Natural killer cell (primary cell): ENCODE data around the gene TBL1X. TPM values are rescaled to one million over a fixed set of nuclear protein-coding genes. Genes with fewer than 3 reads are reported as not detected.
A peak's percentile ranks its signal among the peaks of the same experiment; 100 is the strongest.

Source experiments
- ATAC-seq, 3 donors: fragments of 150-1000 bp in 2 of 3; fragments of 200-7000 bp in 1 of 3; cut with Tn5 transposase; 1 replicate in 1 of 3; 2 replicates in 2 of 3; pipeline ENCODE4 v1.10.0; 2021; ENCODE audit warnings: mild to moderate bottlenecking in 2 of 3, moderate library complexity in 2 of 3
- DNase-seq, 2 donors: peaks; one replicate each; pipeline versions ENCODE4 v3.0.0 to v3.0.0-alpha.2; 2013 to 2021; ENCODE audit warnings: mixed read lengths in 1 of 2
- H3K27ac ChIP-seq: one replicate; pipeline ENCODE4 v1.5.1; 2013; ENCODE audit warnings: mild to moderate bottlenecking, low read length
- H3K27me3 ChIP-seq: one replicate; pipeline ENCODE4 v1.6.1; 2013; ENCODE audit warnings: low read length; ENCODE audit not compliant: control insufficient read depth, insufficient read depth
- H3K36me3 ChIP-seq: one replicate; pipeline ENCODE4 v1.6.1; 2013; ENCODE audit warnings: low read length; ENCODE audit not compliant: control insufficient read depth, insufficient read depth
- H3K4me1 ChIP-seq: one replicate; pipeline ENCODE4 v1.6.1; 2013; ENCODE audit warnings: low read length; ENCODE audit not compliant: control insufficient read depth, insufficient read depth
- H3K4me3 ChIP-seq: one replicate; pipeline ENCODE4 v1.5.1; 2013; ENCODE audit warnings: low read length
- H3K9me3 ChIP-seq: one replicate; pipeline ENCODE4 v1.6.1; 2013; ENCODE audit warnings: low read length; ENCODE audit not compliant: control insufficient read depth, insufficient read depth
- H3K27ac Mint-ChIP-seq, 2 donors: one replicate each; pipeline ENCODE4 v1.8.0; 2022; ENCODE audit warnings: mild to moderate bottlenecking in 2 of 2, mixed read lengths in 2 of 2, moderate library complexity in 1 of 2
- H3K27me3 Mint-ChIP-seq, 2 donors: one replicate each; pipeline ENCODE4 v1.8.0; 2022; ENCODE audit warnings: low read depth in 2 of 2, mixed read lengths in 2 of 2
- H3K36me3 Mint-ChIP-seq: one replicate; pipeline ENCODE4 v1.8.0; 2022; ENCODE audit warnings: mixed read lengths
- H3K4me1 Mint-ChIP-seq, 2 donors: one replicate each; pipeline ENCODE4 v1.8.0; 2022; ENCODE audit warnings: mixed read lengths in 2 of 2
- H3K4me3 Mint-ChIP-seq: one replicate; pipeline ENCODE4 v1.8.0; 2022; ENCODE audit warnings: mild to moderate bottlenecking, moderate library complexity, mixed read lengths
- H3K9me3 Mint-ChIP-seq, 2 donors: one replicate each; pipeline ENCODE4 v1.8.0; 2022; ENCODE audit warnings: mixed read lengths in 2 of 2
- WGBS: methylation state at CpG from one replicate; pipeline ENCODE4 v1.1.7; 2013; ENCODE audit warnings: missing lambda C conversion rate; ENCODE audit not compliant: insufficient coverage; 5-methylcytosine and 5-hydroxymethylcytosine counted together
- intact Hi-C: fragments of 100-400 bp; cut with micrococcal nuclease; formaldehyde crosslinking; loops from one replicate; pipeline ENCODE4 v1.14.2; 2022
- total RNA-seq, 4 donors: library from RNA; stranded (reverse); fragments of 120-200 nt in 1 of 4; gene quantifications; one replicate each; pipeline versions ENCODE4 v1.2.3 to v1.2.4, GENCODE V29; 2013 to 2022
- TF ChIP-seq, protein P1 (sequence below): fragments of 200-600 bp; IDR thresholded peaks from one replicate; pipeline ENCODE4 v1.8.0; 2022; ENCODE audit warnings: antibody characterized with exemption

Gene TBL1X
- total RNA-seq, 3 donors from 2014 or later (not counting 1 experiment from before 2014, with no cell fraction given) = 21.9 to 43.8 (median 32.7) TPM

DNA sequence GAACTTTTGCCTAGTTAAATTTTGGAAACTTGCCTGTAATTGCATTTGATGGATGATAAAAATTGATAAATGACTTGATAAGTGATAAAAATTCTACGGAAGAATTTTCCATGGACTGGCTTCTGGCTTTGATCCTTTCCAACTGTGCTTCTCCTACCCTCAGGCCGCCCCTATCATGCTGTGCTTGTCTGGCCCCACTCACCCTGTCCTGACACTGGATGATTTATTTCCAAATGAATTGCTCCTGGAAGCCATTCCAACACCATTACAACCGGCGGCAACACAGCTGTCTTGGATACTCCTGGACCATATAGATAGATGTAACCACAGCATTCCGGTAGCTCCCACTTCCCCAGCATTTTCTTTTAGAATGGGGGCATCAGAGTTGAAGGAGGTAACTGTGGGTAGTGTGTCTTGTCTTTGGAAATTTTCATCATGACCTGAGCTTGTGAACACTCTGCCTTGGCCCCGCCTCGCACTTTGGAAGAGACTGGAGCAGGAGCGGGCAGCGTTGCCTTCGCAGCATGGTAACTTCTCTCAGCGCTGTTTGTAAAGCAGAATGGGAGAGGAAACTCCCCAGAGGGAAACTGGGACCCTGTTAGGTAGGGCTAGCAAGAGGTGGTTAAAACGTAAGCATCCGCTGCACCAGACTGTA, 77.4 kb downstream of the TBL1X start:
- H3K27ac Mint-ChIP-seq = no peak overlapping the region
- no peaks in the 10 kb centered on the region for H3K4me1 ChIP-seq

DNA sequence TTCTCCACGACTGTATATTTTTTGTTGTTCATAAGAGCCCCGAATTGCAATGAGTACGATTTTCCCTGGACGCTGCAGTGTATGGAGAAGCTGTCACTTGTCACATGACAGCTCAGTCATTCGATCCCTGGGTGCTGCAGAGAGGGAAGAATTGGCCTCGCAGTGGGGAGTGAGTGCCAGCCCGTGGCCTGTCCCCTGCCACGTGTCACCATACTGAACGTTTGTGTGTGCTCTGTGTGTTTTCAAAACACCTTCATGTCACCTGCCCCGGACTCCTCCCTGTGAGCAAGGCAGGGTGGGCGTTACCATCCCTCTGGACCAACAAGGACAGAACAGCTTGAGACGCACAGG, 77.9 kb downstream of the TBL1X start:
- TF ChIP-seq, protein P1, sequence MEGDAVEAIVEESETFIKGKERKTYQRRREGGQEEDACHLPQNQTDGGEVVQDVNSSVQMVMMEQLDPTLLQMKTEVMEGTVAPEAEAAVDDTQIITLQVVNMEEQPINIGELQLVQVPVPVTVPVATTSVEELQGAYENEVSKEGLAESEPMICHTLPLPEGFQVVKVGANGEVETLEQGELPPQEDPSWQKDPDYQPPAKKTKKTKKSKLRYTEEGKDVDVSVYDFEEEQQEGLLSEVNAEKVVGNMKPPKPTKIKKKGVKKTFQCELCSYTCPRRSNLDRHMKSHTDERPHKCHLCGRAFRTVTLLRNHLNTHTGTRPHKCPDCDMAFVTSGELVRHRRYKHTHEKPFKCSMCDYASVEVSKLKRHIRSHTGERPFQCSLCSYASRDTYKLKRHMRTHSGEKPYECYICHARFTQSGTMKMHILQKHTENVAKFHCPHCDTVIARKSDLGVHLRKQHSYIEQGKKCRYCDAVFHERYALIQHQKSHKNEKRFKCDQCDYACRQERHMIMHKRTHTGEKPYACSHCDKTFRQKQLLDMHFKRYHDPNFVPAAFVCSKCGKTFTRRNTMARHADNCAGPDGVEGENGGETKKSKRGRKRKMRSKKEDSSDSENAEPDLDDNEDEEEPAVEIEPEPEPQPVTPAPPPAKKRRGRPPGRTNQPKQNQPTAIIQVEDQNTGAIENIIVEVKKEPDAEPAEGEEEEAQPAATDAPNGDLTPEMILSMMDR = no peak
- Mint-ChIP-seq H3K27ac (no peak overlapping the region), H3K4me1 (peaks cover 28 to 35% of the 10 kb centered on the region in 2 donors), H3K27me3 (no peaks in the 10 kb centered on the region), H3K36me3 (no peaks in the 10 kb centered on the region), H3K4me3 (no peak overlapping the region), H3K9me3 (no peaks in the 10 kb centered on the region)
- H3K9me3 ChIP-seq = no peaks in the 10 kb centered on the region
- no peaks in the 10 kb centered on the region for H3K36me3 ChIP-seq
- H3K4me3 ChIP-seq = no peak overlapping the region
- WGBS = 88% methylated on average over 12 of the region's 12 CpGs
- intact Hi-C loops = no loop called here
- no peaks in the 10 kb centered on the region for H3K27me3 ChIP-seq
- ATAC-seq = no peak
- no peak overlapping the region for H3K27ac ChIP-seq
- H3K4me1 ChIP-seq = no peaks in the 10 kb centered on the region
- no peak for DNase-seq

More for the DNA sequence above, 77.4 kb downstream of the TBL1X start:
- Mint-ChIP-seq H3K36me3 (no peaks in the 10 kb centered on the region), H3K4me1 (peaks cover 28 to 39% of the 10 kb centered on the region in 2 donors), H3K4me3 (no peak overlapping the region), H3K27me3 (no peaks in the 10 kb centered on the region), H3K9me3 (no peaks in the 10 kb centered on the region)
- Histone ChIP-seq H3K4me3 (no peak overlapping the region), H3K27me3 (no peaks in the 10 kb centered on the region), H3K27ac (no peak overlapping the region), H3K9me3 (no peaks in the 10 kb centered on the region), H3K36me3 (no peaks in the 10 kb centered on the region)
- ATAC-seq (no peak), DNase-seq (no peak)
- intact Hi-C loops = no loop called here
- TF ChIP-seq, protein P1 = no peak
- WGBS = 98% methylated on average over 12 of the region's 13 CpGs

DNA sequence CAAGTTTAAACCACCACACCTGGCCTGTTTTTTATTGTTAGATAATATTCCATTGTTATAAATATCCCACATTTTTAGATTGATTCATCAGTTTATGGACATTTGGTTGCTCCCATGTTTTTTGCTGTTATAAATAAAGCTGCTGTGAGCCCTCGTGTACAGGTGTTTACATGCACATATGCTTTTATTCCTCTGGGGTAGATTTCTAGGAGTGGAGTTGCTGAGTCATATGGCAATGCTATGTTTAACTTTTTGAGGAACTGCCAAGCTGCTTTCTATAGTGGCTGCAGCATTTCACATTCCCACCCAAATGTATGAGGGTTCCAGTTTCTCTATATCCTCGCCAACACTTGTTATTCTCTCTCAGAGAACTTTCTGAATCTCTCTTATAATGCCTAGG, 90.5 kb downstream of the TBL1X start:
- TF ChIP-seq, protein P1 = no peak
- no peak overlapping the region for H3K4me3 ChIP-seq
- ATAC-seq (no peak), DNase-seq (no peak)
- no peaks in the 10 kb centered on the region for H3K9me3 Mint-ChIP-seq
- H3K9me3 ChIP-seq = no peaks in the 10 kb centered on the region
- intact Hi-C loops = no loop called here
- H3K4me3 Mint-ChIP-seq = no peak overlapping the region
- no peaks in the 10 kb centered on the region for H3K27me3 ChIP-seq
- no CpG with 5 or more reads among the region's 2 CpGs for WGBS
- H3K4me1 ChIP-seq = peaks cover 2% of the 10 kb centered on the region
- peak overlapping the region in 1 of 2 donors; percentile 34 for H3K27ac Mint-ChIP-seq
- H3K4me1 Mint-ChIP-seq = peaks cover 42 to 52% of the 10 kb centered on the region in 2 donors
- H3K27ac ChIP-seq = no peak overlapping the region
- no peaks in the 10 kb centered on the region for H3K36me3 ChIP-seq
- H3K27me3 Mint-ChIP-seq = no peaks in the 10 kb centered on the region
- no peaks in the 10 kb centered on the region for H3K36me3 Mint-ChIP-seq

DNA sequence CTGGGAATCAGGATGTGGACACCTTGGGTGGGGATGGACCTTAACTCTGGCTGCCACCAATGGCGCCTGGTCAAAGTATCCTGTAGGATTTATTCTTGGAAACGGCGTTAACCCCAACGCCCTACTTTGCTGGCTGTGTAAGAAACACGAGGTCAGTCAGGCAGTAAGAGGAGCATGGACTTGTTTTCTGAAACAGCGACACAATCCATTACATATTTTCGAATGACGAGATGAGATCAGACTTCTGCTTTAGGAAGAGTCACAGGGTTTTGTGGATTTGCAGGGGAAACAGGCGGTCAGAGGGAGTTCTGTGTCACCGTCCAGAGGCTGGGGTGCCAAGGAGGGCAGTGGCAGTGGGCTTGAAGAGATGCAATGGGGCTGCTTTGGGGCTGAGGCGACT, 92.2 kb downstream of the TBL1X start:
- Mint-ChIP-seq H3K27ac (no peak overlapping the region), H3K4me1 (peaks cover 44 to 46% of the 10 kb centered on the region in 2 donors), H3K9me3 (no peaks in the 10 kb centered on the region), H3K4me3 (no peak overlapping the region), H3K36me3 (no peaks in the 10 kb centered on the region), H3K27me3 (no peaks in the 10 kb centered on the region)
- Histone ChIP-seq H3K4me1 (peaks cover 2% of the 10 kb centered on the region), H3K27ac (no peak overlapping the region), H3K36me3 (no peaks in the 10 kb centered on the region), H3K27me3 (no peaks in the 10 kb centered on the region), H3K4me3 (no peak overlapping the region), H3K9me3 (no peaks in the 10 kb centered on the region)
- TF ChIP-seq, protein P1 = no peak
- DNase-seq (no peak), ATAC-seq (no peak)
- 89% methylated on average over 11 of the region's 11 CpGs for WGBS
- intact Hi-C loops = no loop called here
